ENCODE results near the gene CD9. TPM values are rescaled to one million over a fixed set of nuclear protein-coding genes. Genes with fewer than 3 reads are reported as not detected.
A peak's percentile ranks its signal among the peaks of the same experiment; 100 is the strongest.

Gene CD9
- total RNA-seq, 5 donors from 2014 or later (not counting 1 experiment from before 2014, with no cell fraction given) = 2.6 to 5.7 (median 3.3) TPM

GRCh38 chr12:6198556-6198955 lies 1.6 kb upstream of the CD9 start:
- H3K27ac Mint-ChIP-seq = peak overlapping the region in 1 of 2 donors; percentile 7
- H3K27me3 Mint-ChIP-seq = peaks cover 14 to 42% of the 10 kb centered on the region in 2 donors
- H3K4me1 Mint-ChIP-seq = peaks cover 12 to 19% (median 18%) of the 10 kb centered on the region in 3 donors
- ChIA-PET POLR2A (no interaction called here), CTCF (interaction anchor here in 1 of 2 donors (0.5 kb wide), 1 partner anchor 207 kb away, joined by 4 read pairs; no protein-coding TSS in a partner anchor)
- no peaks in the 10 kb centered on the region for H3K36me3 Mint-ChIP-seq
- ATAC-seq (replicated peaks in 1 of 4) (no peak), DNase-seq (no peak)
- H3K9me3 Mint-ChIP-seq = no peaks in the 10 kb centered on the region
- no peak overlapping the region for H3K4me3 Mint-ChIP-seq
- Histone ChIP-seq H3K4me3 (ENCODE audit: control insufficient read depth in 1 of 2, extremely low read depth in 1 of 2, low read length in 1 of 2) (no peak overlapping the region), H3K9me3 (no peaks in the 10 kb centered on the region), H3K27me3 (replicated peaks in 1 of 2; ENCODE audit: control insufficient read depth in 2 of 2, extremely low read depth in 1 of 2, insufficient read depth in 2 of 2, low read length in 1 of 2) (peaks cover 2 to 52% of the 10 kb centered on the region in 2 experiments), H3K4me1 (ENCODE audit: control insufficient read depth in 1 of 2, extremely low read depth in 1 of 2, insufficient read depth in 2 of 2, low read length in 2 of 2) (peaks cover 3 to 27% of the 10 kb centered on the region in 2 experiments), H3K36me3 (ENCODE audit: control insufficient read depth in 2 of 2, extremely low read depth in 1 of 2, insufficient read depth in 1 of 2, low read length in 1 of 2) (no peaks in the 10 kb centered on the region), H3K27ac (ENCODE audit: low read length) (no peak overlapping the region)
- WGBS (ENCODE audit: insufficient coverage) = 81% methylated on average over 6 of the region's 6 CpGs

GRCh38 chr12:6198985-6199530 lies 1.1 kb upstream of the CD9 start:
- Histone ChIP-seq H3K9me3 (no peaks in the 10 kb centered on the region), H3K27me3 (replicated peaks in 1 of 2; ENCODE audit: control insufficient read depth in 2 of 2, extremely low read depth in 1 of 2, insufficient read depth in 2 of 2, low read length in 1 of 2) (peaks cover 2 to 51% of the 10 kb centered on the region in 2 experiments), H3K4me1 (ENCODE audit: control insufficient read depth in 1 of 2, extremely low read depth in 1 of 2, insufficient read depth in 2 of 2, low read length in 2 of 2) (peaks cover 3 to 27% of the 10 kb centered on the region in 2 experiments), H3K4me3 (ENCODE audit: control insufficient read depth in 1 of 2, extremely low read depth in 1 of 2, low read length in 1 of 2) (no peak overlapping the region), H3K36me3 (ENCODE audit: control insufficient read depth in 2 of 2, extremely low read depth in 1 of 2, insufficient read depth in 1 of 2, low read length in 1 of 2) (no peaks in the 10 kb centered on the region), H3K27ac (ENCODE audit: low read length) (no peak overlapping the region)
- peak overlapping the region; percentile 55 to 59 (median 57) for H3K4me3 Mint-ChIP-seq
- H3K4me1 Mint-ChIP-seq = peaks cover 12 to 19% (median 18%) of the 10 kb centered on the region in 3 donors
- WGBS (ENCODE audit: insufficient coverage) = 75% methylated on average over 10 of the region's 10 CpGs
- H3K9me3 Mint-ChIP-seq = no peaks in the 10 kb centered on the region
- no peak for ATAC-seq (replicated peaks in 1 of 4)
- POLR2A ChIA-PET = no interaction called here
- CTCF ChIA-PET = no interaction called here
- DNase-seq = no peak
- H3K27ac Mint-ChIP-seq = no peak overlapping the region
- H3K36me3 Mint-ChIP-seq = no peaks in the 10 kb centered on the region
- H3K27me3 Mint-ChIP-seq = peaks cover 14 to 43% of the 10 kb centered on the region in 2 donors

- Histone ChIP-seq H3K27ac (ENCODE audit: low read length) (no peak overlapping the region), H3K9me3 (no peaks in the 10 kb centered on the region), H3K27me3 (replicated peaks in 1 of 2; ENCODE audit: control insufficient read depth in 2 of 2, extremely low read depth in 1 of 2, insufficient read depth in 2 of 2, low read length in 1 of 2) (peaks cover 2 to 51% of the 10 kb centered on the region in 2 experiments), H3K4me1 (ENCODE audit: control insufficient read depth in 1 of 2, extremely low read depth in 1 of 2, insufficient read depth in 2 of 2, low read length in 2 of 2) (peaks cover 3 to 27% of the 10 kb centered on the region in 2 experiments), H3K36me3 (ENCODE audit: control insufficient read depth in 2 of 2, extremely low read depth in 1 of 2, insufficient read depth in 1 of 2, low read length in 1 of 2) (no peaks in the 10 kb centered on the region), H3K4me3 (ENCODE audit: control insufficient read depth in 1 of 2, extremely low read depth in 1 of 2, low read length in 1 of 2) (peak overlapping the region; percentile 10 to 33)
- H3K27me3 Mint-ChIP-seq = peaks cover 14 to 47% of the 10 kb centered on the region in 2 donors
- no peaks in the 10 kb centered on the region for H3K36me3 Mint-ChIP-seq
- WGBS (ENCODE audit: insufficient coverage) = 55% methylated on average over 13 of the region's 42 CpGs
- peak overlapping the region in 1 of 2 donors; percentile 11 for H3K27ac Mint-ChIP-seq
- ATAC-seq (replicated peaks in 1 of 4) (peak in 1 of 4 experiments; percentile 43), DNase-seq (peak in 2 of 35 experiments; percentile 6 to 14)
- H3K9me3 Mint-ChIP-seq = no peaks in the 10 kb centered on the region
- H3K4me1 Mint-ChIP-seq = peaks cover 12 to 19% (median 18%) of the 10 kb centered on the region in 3 donors
- ChIA-PET POLR2A (no interaction called here), CTCF (no interaction called here)
- H3K4me3 Mint-ChIP-seq = peak overlapping the region; percentile 55 to 59 (median 57)
Measured at GRCh38 chr12:6199531-6200255, 507 bp upstream of the CD9 start.

- no peaks in the 10 kb centered on the region for H3K9me3 Mint-ChIP-seq
- POLR2A ChIA-PET = no interaction called here
Measured at GRCh38 chr12:6201213-6201608, 1.0 kb downstream of the CD9 start.

GRCh38 chr12:6201826-6202225 lies 1.6 kb downstream of the CD9 start:
- POLR2A ChIA-PET = no interaction called here
- no CpG with 5 or more reads among the region's 3 CpGs for WGBS (ENCODE audit: insufficient coverage)

More at GRCh38 chr12:6201213-6201608, 1.0 kb downstream of the CD9 start:
- Histone ChIP-seq H3K4me3 (ENCODE audit: control insufficient read depth in 1 of 2, extremely low read depth in 1 of 2, low read length in 1 of 2) (peak overlapping the region; percentile 43 to 88), H3K4me1 (ENCODE audit: control insufficient read depth in 1 of 2, extremely low read depth in 1 of 2, insufficient read depth in 2 of 2, low read length in 2 of 2) (peaks cover 3 to 24% of the 10 kb centered on the region in 2 experiments), H3K36me3 (ENCODE audit: control insufficient read depth in 2 of 2, extremely low read depth in 1 of 2, insufficient read depth in 1 of 2, low read length in 1 of 2) (no peaks in the 10 kb centered on the region), H3K27me3 (replicated peaks in 1 of 2; ENCODE audit: control insufficient read depth in 2 of 2, extremely low read depth in 1 of 2, insufficient read depth in 2 of 2, low read length in 1 of 2) (peaks cover 2 to 55% of the 10 kb centered on the region in 2 experiments), H3K27ac (ENCODE audit: low read length) (no peak overlapping the region), H3K9me3 (no peaks in the 10 kb centered on the region)
- no peak for DNase-seq
- no peaks in the 10 kb centered on the region for H3K36me3 Mint-ChIP-seq
- ATAC-seq (replicated peaks in 1 of 4) = peak in 2 of 4 experiments; percentile 28 to 35
- H3K4me3 Mint-ChIP-seq = peak overlapping the region in 2 of 3 donors; percentile 57 to 61
- CTCF ChIA-PET = interaction anchor here in 1 of 2 donors (0.8 kb wide), 1 partner anchor 83 kb away, joined by 3 read pairs; no protein-coding TSS in a partner anchor
- H3K27me3 Mint-ChIP-seq = peaks cover 21 to 53% of the 10 kb centered on the region in 2 donors
- H3K27ac Mint-ChIP-seq = no peak overlapping the region
- peaks cover 15 to 18% (median 17%) of the 10 kb centered on the region in 3 donors for H3K4me1 Mint-ChIP-seq
- WGBS (ENCODE audit: insufficient coverage) = 16% methylated on average over 6 of the region's 15 CpGs

GRCh38 chr12:6202304-6202703 lies 2.1 kb downstream of the CD9 start:
- peaks cover 21 to 57% of the 10 kb centered on the region in 2 donors for H3K27me3 Mint-ChIP-seq
- POLR2A ChIA-PET = interaction anchor here in 1 of 2 donors (0.7 kb wide), 1 partner anchor 1764 kb away, joined by 3 read pairs; no protein-coding TSS in a partner anchor
- Histone ChIP-seq H3K4me1 (ENCODE audit: control insufficient read depth in 1 of 2, extremely low read depth in 1 of 2, insufficient read depth in 2 of 2, low read length in 2 of 2) (peaks cover 3 to 24% of the 10 kb centered on the region in 2 experiments), H3K27me3 (replicated peaks in 1 of 2; ENCODE audit: control insufficient read depth in 2 of 2, extremely low read depth in 1 of 2, insufficient read depth in 2 of 2, low read length in 1 of 2) (peaks cover 2 to 60% of the 10 kb centered on the region in 2 experiments), H3K9me3 (no peaks in the 10 kb centered on the region), H3K36me3 (ENCODE audit: control insufficient read depth in 2 of 2, extremely low read depth in 1 of 2, insufficient read depth in 1 of 2, low read length in 1 of 2) (no peaks in the 10 kb centered on the region), H3K27ac (ENCODE audit: low read length) (no peak overlapping the region), H3K4me3 (ENCODE audit: control insufficient read depth in 1 of 2, extremely low read depth in 1 of 2, low read length in 1 of 2) (no peak overlapping the region)
- H3K4me3 Mint-ChIP-seq = peak overlapping the region in 1 of 3 donors; percentile 22
- ATAC-seq (replicated peaks in 1 of 4) = no peak
- no peak overlapping the region for H3K27ac Mint-ChIP-seq
- CTCF ChIA-PET = no interaction called here
- 90% methylated on average over 3 of the region's 6 CpGs for WGBS (ENCODE audit: insufficient coverage)
- DNase-seq = no peak
- H3K4me1 Mint-ChIP-seq = peaks cover 14 to 18% (median 16%) of the 10 kb centered on the region in 3 donors
- no peaks in the 10 kb centered on the region for H3K9me3 Mint-ChIP-seq
- no peaks in the 10 kb centered on the region for H3K36me3 Mint-ChIP-seq

More at GRCh38 chr12:6201826-6202225, 1.6 kb downstream of the CD9 start:
- no peak overlapping the region for H3K4me3 ChIP-seq (ENCODE audit: control insufficient read depth in 1 of 2, extremely low read depth in 1 of 2, low read length in 1 of 2)
- no peaks in the 10 kb centered on the region for H3K36me3 Mint-ChIP-seq
- no peak overlapping the region for H3K27ac ChIP-seq (ENCODE audit: low read length)
- H3K4me3 Mint-ChIP-seq = peak overlapping the region in 1 of 3 donors; percentile 57
- H3K27me3 Mint-ChIP-seq = peaks cover 21 to 56% of the 10 kb centered on the region in 2 donors
- no peak overlapping the region for H3K27ac Mint-ChIP-seq
- no peaks in the 10 kb centered on the region for H3K9me3 ChIP-seq
- DNase-seq (no peak), ATAC-seq (replicated peaks in 1 of 4) (no peak)
- peaks cover 2 to 56% of the 10 kb centered on the region in 2 experiments for H3K27me3 ChIP-seq (replicated peaks in 1 of 2; ENCODE audit: control insufficient read depth in 2 of 2, extremely low read depth in 1 of 2, insufficient read depth in 2 of 2, low read length in 1 of 2)
- no peaks in the 10 kb centered on the region for H3K9me3 Mint-ChIP-seq
- H3K4me1 ChIP-seq (ENCODE audit: control insufficient read depth in 1 of 2, extremely low read depth in 1 of 2, insufficient read depth in 2 of 2, low read length in 2 of 2) = peaks cover 3 to 24% of the 10 kb centered on the region in 2 experiments
- peaks cover 14 to 18% (median 16%) of the 10 kb centered on the region in 3 donors for H3K4me1 Mint-ChIP-seq
- CTCF ChIA-PET = interaction anchor here in 1 of 2 donors (0.8 kb wide), 1 partner anchor 83 kb away, joined by 3 read pairs; no protein-coding TSS in a partner anchor
- no peaks in the 10 kb centered on the region for H3K36me3 ChIP-seq (ENCODE audit: control insufficient read depth in 2 of 2, extremely low read depth in 1 of 2, insufficient read depth in 1 of 2, low read length in 1 of 2)

Data from T-cell (primary cell).